Right atrium auricular region (tissue), 2 donors: ENCODE measurements around the gene CDKAL1. TPM values are rescaled to one million over a fixed set of nuclear protein-coding genes. Genes with fewer than 3 reads are reported as not detected.

ENCODE experiments used
- DNase-seq: peaks from one replicate; pipeline ENCODE4 v3.0.0-alpha.2; 2019; ENCODE audit warnings: low spot score
- H3K27ac ChIP-seq, 2 donors: fragments of 200-600 bp; sonication (generic); 1 replicate in 1 of 2; 2 replicates in 1 of 2; pipeline ENCODE4 v1.5.1; 2016 to 2019
- H3K27me3 ChIP-seq, 2 donors: fragments of 200-600 bp; sonication (generic); one replicate each; pipeline versions ENCODE4 v1.5.1 to v1.6.0; 2017 to 2019
- H3K36me3 ChIP-seq: fragments of 200-600 bp; sonication (generic); one replicate; pipeline ENCODE4 v1.5.1; 2016
- H3K4me1 ChIP-seq, 2 donors: fragments of 200-600 bp; sonication (generic); one replicate each; pipeline versions ENCODE4 v1.5.1 to v1.6.0; 2017 to 2019
- H3K4me3 ChIP-seq, 2 donors: fragments of 200-600 bp; sonication (generic); 1 replicate in 1 of 2; 2 replicates in 1 of 2; pipeline ENCODE4 v1.5.1; 2017 to 2019; ENCODE audit warnings: mild to moderate bottlenecking in 1 of 2, moderate library complexity in 1 of 2
- H3K9me3 ChIP-seq, 2 donors: fragments of 200-600 bp; sonication (generic); one replicate each; pipeline ENCODE4 v1.5.1; 2019
- CTCF ChIP-seq, 2 donors: fragments of 200-600 bp; sonication (generic); IDR thresholded peaks; one replicate each; pipeline ENCODE4 v1.5.1; 2019; ENCODE audit warnings: antibody characterized with exemption in 2 of 2
- total RNA-seq, 2 donors: library from RNA; depleted of rRNA; stranded (reverse); fragments of >200 nt; gene quantifications; one replicate each; pipeline ENCODE4 v1.1.0, GENCODE V29; 2016

Gene CDKAL1
- total RNA-seq, 2 donors from 2014 or later = 8.8 to 10.5 TPM

- no peaks in the 10 kb centered on the region for H3K36me3 ChIP-seq
- no peak for DNase-seq
- H3K4me3 ChIP-seq = no peak overlapping the region
- H3K27me3 ChIP-seq = no peaks in the 10 kb centered on the region
- TF ChIP-seq CTCF (IDR thresholded peaks at IDR 0.05) = no peak
- H3K4me1 ChIP-seq = peaks cover 0 to 16% of the 10 kb centered on the region in 2 donors
- no peaks in the 10 kb centered on the region for H3K9me3 ChIP-seq
- no peak overlapping the region for H3K27ac ChIP-seq
Measured at GRCh38 chr6:21151530-21151929, 617.3 kb downstream of the CDKAL1 start.

- no peak overlapping the region for H3K4me3 ChIP-seq
- H3K9me3 ChIP-seq = no peaks in the 10 kb centered on the region
- H3K36me3 ChIP-seq = no peaks in the 10 kb centered on the region
- no peaks in the 10 kb centered on the region for H3K4me1 ChIP-seq
- no peak for DNase-seq
- H3K27me3 ChIP-seq = no peaks in the 10 kb centered on the region
- H3K27ac ChIP-seq = no peak overlapping the region
- TF ChIP-seq CTCF (IDR thresholded peaks at IDR 0.05) = no peak
Measured at GRCh38 chr6:21157186-21157929, 623.1 kb downstream of the CDKAL1 start.

- no peak for DNase-seq
- Histone ChIP-seq H3K4me1 (no peaks in the 10 kb centered on the region), H3K9me3 (no peaks in the 10 kb centered on the region), H3K36me3 (no peaks in the 10 kb centered on the region), H3K4me3 (no peak overlapping the region), H3K27ac (no peak overlapping the region), H3K27me3 (no peaks in the 10 kb centered on the region)
- no peak for TF ChIP-seq CTCF (IDR thresholded peaks at IDR 0.05)
Measured at GRCh38 chr6:21158149-21158548, 623.9 kb downstream of the CDKAL1 start.

- H3K4me1 ChIP-seq = no peaks in the 10 kb centered on the region
- no peaks in the 10 kb centered on the region for H3K36me3 ChIP-seq
- TF ChIP-seq CTCF (IDR thresholded peaks at IDR 0.05) = no peak
- no peak overlapping the region for H3K27ac ChIP-seq
- no peak overlapping the region for H3K4me3 ChIP-seq
- no peak for DNase-seq
- no peaks in the 10 kb centered on the region for H3K27me3 ChIP-seq
- no peaks in the 10 kb centered on the region for H3K9me3 ChIP-seq
Measured at GRCh38 chr6:21158873-21159272, 624.6 kb downstream of the CDKAL1 start.

- Histone ChIP-seq H3K4me3 (no peak overlapping the region), H3K4me1 (no peaks in the 10 kb centered on the region), H3K9me3 (no peaks in the 10 kb centered on the region), H3K36me3 (no peaks in the 10 kb centered on the region), H3K27ac (no peak overlapping the region), H3K27me3 (no peaks in the 10 kb centered on the region)
- TF ChIP-seq CTCF (IDR thresholded peaks at IDR 0.05) = no peak
- DNase-seq = no peak
Measured at GRCh38 chr6:21159465-21159864, 625.2 kb downstream of the CDKAL1 start.

- H3K36me3 ChIP-seq = no peaks in the 10 kb centered on the region
- H3K4me1 ChIP-seq = no peaks in the 10 kb centered on the region
- H3K27ac ChIP-seq = no peak overlapping the region
- no peaks in the 10 kb centered on the region for H3K9me3 ChIP-seq
- H3K27me3 ChIP-seq = no peaks in the 10 kb centered on the region
- DNase-seq = no peak
- TF ChIP-seq CTCF (IDR thresholded peaks at IDR 0.05) = no peak
- H3K4me3 ChIP-seq = no peak overlapping the region
Measured at GRCh38 chr6:21161707-21162106, 627.5 kb downstream of the CDKAL1 start.
